ACHN (cell line): ENCODE measurements around the gene TAF5L.
"Not testable (repeated sequence)": the region's sequence is repeated elsewhere in the genome, so short reads cannot be mapped to it uniquely, and the experiment has no call there.

ENCODE experiments used
- DNase-seq: peaks from one replicate; pipeline ENCODE4 v3.0.0-alpha.2; 2015
- in situ Hi-C: cut with HindIII; loops from 2 replicates; pipeline ENCODE4 v1.10.0; 2017; ENCODE audit warnings: low sequenced_read_pairs, low pct_ligation_motif_present, low pct_unique_long_range_greater_than_20kb

The TAF5L gene

GRCh38 chr1:229619614-229620013, 6.3 kb downstream of the TAF5L start:
- in situ Hi-C loops, result no loop called here
- DNase-seq, result no peak

GRCh38 chr1:229619002-229619401, 6.9 kb downstream of the TAF5L start:
- in situ Hi-C loops, result no loop called here

GRCh38 chr1:229617351-229618100, 8.4 kb downstream of the TAF5L start:
- in situ Hi-C loops, result no loop called here
- DNase-seq, result no peak

More at GRCh38 chr1:229619002-229619401, 6.9 kb downstream of the TAF5L start:
- DNase-seq, result no peak

- in situ Hi-C loops, result no loop called here
- DNase-seq, result no peak
Measured at GRCh38 chr1:229614701-229615100, 11.2 kb downstream of the TAF5L start.

GRCh38 chr1:229613938-229614337, 12.0 kb downstream of the TAF5L start:
- no peak for DNase-seq
- in situ Hi-C loops, result no loop called here

- DNase-seq, result no peak
- in situ Hi-C loops, result no loop called here
Measured at GRCh38 chr1:229608590-229608989, 17.3 kb downstream of the TAF5L start.

GRCh38 chr1:229607370-229607769, 18.6 kb downstream of the TAF5L start:
- in situ Hi-C loops, result no loop called here
- DNase-seq, result no peak

- in situ Hi-C loops, result no loop called here
Measured at GRCh38 chr1:229603371-229604005, 22.4 kb downstream of the TAF5L start.

GRCh38 chr1:229600229-229600628, 25.7 kb downstream of the TAF5L start:
- no peak for DNase-seq
- in situ Hi-C loops, result no loop called here

More at GRCh38 chr1:229603371-229604005, 22.4 kb downstream of the TAF5L start:
- DNase-seq, result no peak

GRCh38 chr1:229599218-229599954, 26.5 kb downstream of the TAF5L start:
- no peak for DNase-seq
- in situ Hi-C loops, result no loop called here

GRCh38 chr1:229597877-229598276, 28.0 kb downstream of the TAF5L start:
- in situ Hi-C loops, result no loop called here
- DNase-seq, result no peak

GRCh38 chr1:229596925-229597699, 28.8 kb downstream of the TAF5L start:
- DNase-seq, result no peak
- in situ Hi-C loops, result no loop called here

- DNase-seq, in situ Hi-C loops: not testable (repeated sequence)
Measured at GRCh38 chr1:229595876-229596275, 30.0 kb downstream of the TAF5L start.

- no peak for DNase-seq
- in situ Hi-C loops, result no loop called here
Measured at GRCh38 chr1:229594227-229595008, 31.5 kb downstream of the TAF5L start.

- DNase-seq, result no peak
- in situ Hi-C loops, result no loop called here
Measured at GRCh38 chr1:229593800-229594199, 32.1 kb downstream of the TAF5L start.

- in situ Hi-C loops, result no loop called here
- DNase-seq, result no peak
Measured at GRCh38 chr1:229590119-229590518, 35.8 kb downstream of the TAF5L start.

GRCh38 chr1:229585338-229585737, 40.6 kb downstream of the TAF5L start:
- in situ Hi-C loops, result no loop called here
- no peak for DNase-seq

GRCh38 chr1:229582715-229583114, 43.2 kb downstream of the TAF5L start:
- no peak for DNase-seq
- in situ Hi-C loops, result no loop called here
